Measurements from ENCODE around the gene TAC3. TPM values are rescaled to one million over a fixed set of nuclear protein-coding genes. Genes with fewer than 3 reads are reported as not detected.

TAC3 gene
- total RNA-seq, 2 experiments from 2014 or later: not detected

DNA sequence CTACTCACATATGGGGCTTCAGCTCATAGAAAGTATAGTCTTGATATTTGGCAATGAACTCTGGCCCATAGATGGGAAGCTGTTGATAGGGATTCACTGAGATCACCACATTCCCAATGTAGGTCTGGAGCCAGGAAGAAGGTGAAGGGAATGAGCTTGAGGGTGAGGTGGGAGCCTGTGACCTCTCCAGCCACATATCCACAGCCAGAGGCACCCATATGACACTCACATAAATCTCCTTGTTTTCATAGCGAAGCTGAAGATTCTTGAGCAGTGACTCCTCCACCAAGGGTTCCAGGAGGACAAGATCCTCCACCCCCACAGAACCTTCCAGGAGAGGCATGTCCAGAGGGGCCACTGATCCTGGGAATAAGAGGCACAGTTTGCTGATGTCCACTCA lies 31.7 kb upstream of the TAC3 start:
- no peaks in the 10 kb centered on the region for H3K9me3 ChIP-seq (ENCODE audit: low read length)
- no peak for TF ChIP-seq EZH2phosphoT487 (IDR thresholded peaks at IDR 0.05; ENCODE audit: borderline replicate concordance, low read depth, low read length)
- no peak for TF ChIP-seq CTCF (conservative IDR thresholded peaks at IDR 0.05; ENCODE audit: low read length)
- H3K9me2 ChIP-seq (ENCODE audit: insufficient read depth, low read length): no peaks in the 10 kb centered on the region
- no TSS peak for BruUV-seq (replicated peaks)
- CTCF ChIA-PET (ENCODE audit: unreplicated experiment): no interaction called here
- no peak overlapping the region for H3K4me3 ChIP-seq (ENCODE audit: low read depth, low read length, poor library complexity, severe bottlenecking)
- no peaks in the 10 kb centered on the region for H3K36me3 ChIP-seq (ENCODE audit: insufficient read depth, low read length)
- no peaks in the 10 kb centered on the region for H3K79me2 ChIP-seq (ENCODE audit: insufficient read depth, low read depth, low read length)
- no peak overlapping the region for H3K4me2 ChIP-seq (ENCODE audit: low read length)
- H3K4me1 ChIP-seq (ENCODE audit: insufficient read depth, low read length, poor library complexity, severe bottlenecking): peaks cover 5% of the 10 kb centered on the region
- intact Hi-C loops (cut with micrococcal nuclease; ENCODE audit: unreplicated experiment): no loop called here
- no peak for DNase-seq (ENCODE audit: low spot score)
- no peak overlapping the region for H3K27ac ChIP-seq (ENCODE audit: low read depth, low read length, poor library complexity, severe bottlenecking)
- POLR2A ChIA-PET: no interaction called here
- no peak overlapping the region for H2AFZ ChIP-seq (ENCODE audit: low read length)
- H4K20me1 ChIP-seq (ENCODE audit: insufficient read depth, low read length): no peaks in the 10 kb centered on the region

GRCh38 chr12:57046947-57047890 lies 30.9 kb upstream of the TAC3 start:
- Histone ChIP-seq H3K36me3 (ENCODE audit: insufficient read depth, low read length) (no peaks in the 10 kb centered on the region), H3K79me2 (ENCODE audit: insufficient read depth, low read depth, low read length) (no peaks in the 10 kb centered on the region), H3K4me1 (ENCODE audit: insufficient read depth, low read length, poor library complexity, severe bottlenecking) (peaks cover 5% of the 10 kb centered on the region), H3K4me3 (ENCODE audit: low read depth, low read length, poor library complexity, severe bottlenecking) (no peak overlapping the region), H3K27ac (ENCODE audit: low read depth, low read length, poor library complexity, severe bottlenecking) (no peak overlapping the region), H3K9me2 (ENCODE audit: insufficient read depth, low read length) (no peaks in the 10 kb centered on the region), H4K20me1 (ENCODE audit: insufficient read depth, low read length) (no peaks in the 10 kb centered on the region), H3K4me2 (ENCODE audit: low read length) (no peak overlapping the region), H3K9me3 (ENCODE audit: low read length) (no peaks in the 10 kb centered on the region), H2AFZ (ENCODE audit: low read length) (no peak overlapping the region)
- ChIA-PET POLR2A (interaction anchor here (0.5 kb wide), 1 partner anchor 212 kb away, joined by 4 read pairs; no protein-coding TSS in a partner anchor), CTCF (ENCODE audit: unreplicated experiment) (no interaction called here)
- no TSS peak for BruUV-seq (replicated peaks)
- intact Hi-C loops (cut with micrococcal nuclease; ENCODE audit: unreplicated experiment): no loop called here
- DNase-seq (ENCODE audit: low spot score): no peak
- TF ChIP-seq EZH2phosphoT487 (IDR thresholded peaks at IDR 0.05; ENCODE audit: borderline replicate concordance, low read depth, low read length) (no peak), CTCF (conservative IDR thresholded peaks at IDR 0.05; ENCODE audit: low read length) (no peak)

Data from OCI-LY7 (cell line).